Natural killer cell (primary cell): ENCODE results near the gene HK1. TPM values are rescaled to one million over a fixed set of nuclear protein-coding genes. Genes with fewer than 3 reads are reported as not detected.

ENCODE experiments used
- ATAC-seq, 3 donors: fragments of 150-1000 bp in 2 of 3; fragments of 200-7000 bp in 1 of 3; cut with Tn5 transposase; 1 replicate in 1 of 3; 2 replicates in 2 of 3; pipeline ENCODE4 v1.10.0; 2021; ENCODE audit warnings: mild to moderate bottlenecking in 2 of 3, moderate library complexity in 2 of 3
- DNase-seq, 2 donors: peaks; one replicate each; pipeline versions ENCODE4 v3.0.0 to v3.0.0-alpha.2; 2013 to 2021; ENCODE audit warnings: mixed read lengths in 1 of 2
- H3K27ac ChIP-seq: one replicate; pipeline ENCODE4 v1.5.1; 2013; ENCODE audit warnings: mild to moderate bottlenecking, low read length
- H3K27me3 ChIP-seq: one replicate; pipeline ENCODE4 v1.6.1; 2013; ENCODE audit warnings: low read length; ENCODE audit not compliant: control insufficient read depth, insufficient read depth
- H3K36me3 ChIP-seq: one replicate; pipeline ENCODE4 v1.6.1; 2013; ENCODE audit warnings: low read length; ENCODE audit not compliant: control insufficient read depth, insufficient read depth
- H3K4me1 ChIP-seq: one replicate; pipeline ENCODE4 v1.6.1; 2013; ENCODE audit warnings: low read length; ENCODE audit not compliant: control insufficient read depth, insufficient read depth
- H3K4me3 ChIP-seq: one replicate; pipeline ENCODE4 v1.5.1; 2013; ENCODE audit warnings: low read length
- H3K9me3 ChIP-seq: one replicate; pipeline ENCODE4 v1.6.1; 2013; ENCODE audit warnings: low read length; ENCODE audit not compliant: control insufficient read depth, insufficient read depth
- H3K27ac Mint-ChIP-seq, 2 donors: one replicate each; pipeline ENCODE4 v1.8.0; 2022; ENCODE audit warnings: mild to moderate bottlenecking in 2 of 2, mixed read lengths in 2 of 2, moderate library complexity in 1 of 2
- H3K27me3 Mint-ChIP-seq, 2 donors: one replicate each; pipeline ENCODE4 v1.8.0; 2022; ENCODE audit warnings: low read depth in 2 of 2, mixed read lengths in 2 of 2
- H3K36me3 Mint-ChIP-seq: one replicate; pipeline ENCODE4 v1.8.0; 2022; ENCODE audit warnings: mixed read lengths
- H3K4me1 Mint-ChIP-seq, 2 donors: one replicate each; pipeline ENCODE4 v1.8.0; 2022; ENCODE audit warnings: mixed read lengths in 2 of 2
- H3K4me3 Mint-ChIP-seq: one replicate; pipeline ENCODE4 v1.8.0; 2022; ENCODE audit warnings: mild to moderate bottlenecking, moderate library complexity, mixed read lengths
- H3K9me3 Mint-ChIP-seq, 2 donors: one replicate each; pipeline ENCODE4 v1.8.0; 2022; ENCODE audit warnings: mixed read lengths in 2 of 2
- CTCF ChIP-seq: fragments of 200-600 bp; IDR thresholded peaks from one replicate; pipeline ENCODE4 v1.8.0; 2022; ENCODE audit warnings: antibody characterized with exemption
- WGBS: methylation state at CpG from one replicate; pipeline ENCODE4 v1.1.7; 2013; ENCODE audit warnings: missing lambda C conversion rate; ENCODE audit not compliant: insufficient coverage; 5-methylcytosine and 5-hydroxymethylcytosine counted together
- intact Hi-C: fragments of 100-400 bp; cut with micrococcal nuclease; formaldehyde crosslinking; loops from one replicate; pipeline ENCODE4 v1.14.2; 2022
- total RNA-seq, 4 donors: library from RNA; stranded (reverse); fragments of 120-200 nt in 1 of 4; gene quantifications; one replicate each; pipeline versions ENCODE4 v1.2.3 to v1.2.4, GENCODE V29; 2013 to 2022

The HK1 gene
- total RNA-seq, 3 donors from 2014 or later (not counting 1 experiment from before 2014, with no cell fraction given) = 58.4 to 72.6 (median 69.5) TPM

DNA sequence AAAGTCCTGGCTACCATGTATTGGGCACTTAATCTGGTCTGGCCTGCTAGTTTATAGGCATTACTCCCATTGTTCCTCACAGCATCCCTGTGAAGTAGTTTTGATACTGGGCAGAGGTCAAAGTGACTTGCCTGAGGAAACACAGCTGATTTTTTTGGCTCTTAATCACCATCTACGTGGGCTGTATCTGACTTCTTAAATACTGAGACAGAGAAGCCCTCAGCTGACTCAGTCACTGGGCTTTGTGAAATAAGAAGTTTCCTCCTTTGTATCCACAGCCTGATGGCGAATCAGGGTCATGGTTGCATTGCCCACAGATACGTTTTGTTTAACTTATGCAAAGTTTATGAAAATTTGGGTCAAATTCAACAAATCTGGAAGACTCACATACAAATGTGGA, 125.2 kb downstream of the HK1 start:
- Histone ChIP-seq H3K27ac (no peak overlapping the region), H3K4me3 (no peak overlapping the region), H3K36me3 (peaks cover 37% of the 10 kb centered on the region), H3K4me1 (peaks cover 11% of the 10 kb centered on the region), H3K27me3 (no peaks in the 10 kb centered on the region), H3K9me3 (no peaks in the 10 kb centered on the region)
- intact Hi-C loops = no loop called here
- H3K27ac Mint-ChIP-seq = no peak overlapping the region
- H3K36me3 Mint-ChIP-seq = no peaks in the 10 kb centered on the region
- H3K9me3 Mint-ChIP-seq = no peaks in the 10 kb centered on the region
- no peak for DNase-seq
- WGBS = 87% methylated on average over 3 of the region's 3 CpGs
- H3K4me1 Mint-ChIP-seq = peaks cover 3 to 15% of the 10 kb centered on the region in 2 donors
- no peak for ATAC-seq
- TF ChIP-seq CTCF = no peak
- no peaks in the 10 kb centered on the region for H3K27me3 Mint-ChIP-seq
- no peak overlapping the region for H3K4me3 Mint-ChIP-seq

DNA sequence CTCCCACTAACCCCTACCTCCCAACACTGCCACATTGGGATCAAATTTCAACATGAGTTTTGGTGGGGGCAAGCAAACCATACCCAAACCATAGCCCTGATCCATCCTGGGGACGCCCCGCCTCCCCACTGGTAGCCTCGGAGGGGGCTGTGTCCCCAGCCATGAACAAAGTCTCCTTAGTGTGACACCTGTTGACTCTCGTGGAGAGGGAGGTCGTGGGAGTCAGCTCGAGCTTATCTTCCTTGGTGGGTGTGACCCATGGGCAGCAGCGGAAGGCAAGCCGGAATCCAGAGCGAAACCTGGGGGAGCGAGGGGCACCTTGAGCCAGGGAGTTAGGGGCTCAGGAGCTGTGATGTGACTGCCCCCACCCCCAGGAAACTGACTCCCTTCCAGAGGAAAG, 126.5 kb downstream of the HK1 start:
- TF ChIP-seq CTCF = no peak
- no peak overlapping the region for H3K4me3 ChIP-seq
- Mint-ChIP-seq H3K27me3 (no peaks in the 10 kb centered on the region), H3K36me3 (no peaks in the 10 kb centered on the region), H3K4me3 (no peak overlapping the region), H3K27ac (no peak overlapping the region), H3K9me3 (no peaks in the 10 kb centered on the region), H3K4me1 (peaks cover 7 to 19% of the 10 kb centered on the region in 2 donors)
- no peaks in the 10 kb centered on the region for H3K9me3 ChIP-seq
- intact Hi-C loops = loop anchor here (5.0 kb wide), 2 partner anchors 103 to 447 kb away; partner anchors contain the start of gene DDX21
- H3K4me1 ChIP-seq = peaks cover 16% of the 10 kb centered on the region
- ATAC-seq = no peak
- no peak for DNase-seq
- no peak overlapping the region for H3K27ac ChIP-seq
- 97% methylated on average over 10 of the region's 10 CpGs for WGBS
- peaks cover 26% of the 10 kb centered on the region for H3K36me3 ChIP-seq
- no peaks in the 10 kb centered on the region for H3K27me3 ChIP-seq

DNA sequence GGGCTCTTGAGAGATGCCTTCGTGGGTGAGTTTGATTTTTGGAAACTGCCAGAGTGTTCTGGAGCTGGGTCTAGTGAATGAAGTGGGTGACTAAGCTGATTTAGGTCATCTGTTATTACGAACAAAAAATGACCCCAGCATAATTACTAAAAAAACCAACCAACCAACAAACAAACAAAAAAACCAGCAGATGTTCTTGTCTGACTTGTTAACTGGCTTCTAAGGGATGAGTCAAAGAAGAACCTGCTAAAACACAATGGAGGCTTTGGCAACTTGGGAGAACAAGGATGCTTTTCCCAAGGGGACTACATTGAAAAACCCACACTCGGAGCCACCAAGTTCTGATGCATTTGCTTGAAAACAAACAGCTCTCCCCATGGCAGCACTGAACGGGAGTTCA, 126.9 kb downstream of the HK1 start:
- Histone ChIP-seq H3K27me3 (no peaks in the 10 kb centered on the region), H3K27ac (no peak overlapping the region), H3K4me3 (no peak overlapping the region), H3K36me3 (peaks cover 22% of the 10 kb centered on the region), H3K4me1 (peaks cover 16% of the 10 kb centered on the region), H3K9me3 (no peaks in the 10 kb centered on the region)
- Mint-ChIP-seq H3K27ac (no peak overlapping the region), H3K4me3 (no peak overlapping the region), H3K9me3 (no peaks in the 10 kb centered on the region), H3K27me3 (no peaks in the 10 kb centered on the region), H3K36me3 (no peaks in the 10 kb centered on the region), H3K4me1 (peaks cover 7 to 19% of the 10 kb centered on the region in 2 donors)
- intact Hi-C loops = loop anchor here (5.0 kb wide), 2 partner anchors 102 to 448 kb away; partner anchors contain the start of gene DDX21
- TF ChIP-seq CTCF = no peak
- ATAC-seq (no peak), DNase-seq (no peak)
- 70% methylated on average over 3 of the region's 4 CpGs for WGBS

DNA sequence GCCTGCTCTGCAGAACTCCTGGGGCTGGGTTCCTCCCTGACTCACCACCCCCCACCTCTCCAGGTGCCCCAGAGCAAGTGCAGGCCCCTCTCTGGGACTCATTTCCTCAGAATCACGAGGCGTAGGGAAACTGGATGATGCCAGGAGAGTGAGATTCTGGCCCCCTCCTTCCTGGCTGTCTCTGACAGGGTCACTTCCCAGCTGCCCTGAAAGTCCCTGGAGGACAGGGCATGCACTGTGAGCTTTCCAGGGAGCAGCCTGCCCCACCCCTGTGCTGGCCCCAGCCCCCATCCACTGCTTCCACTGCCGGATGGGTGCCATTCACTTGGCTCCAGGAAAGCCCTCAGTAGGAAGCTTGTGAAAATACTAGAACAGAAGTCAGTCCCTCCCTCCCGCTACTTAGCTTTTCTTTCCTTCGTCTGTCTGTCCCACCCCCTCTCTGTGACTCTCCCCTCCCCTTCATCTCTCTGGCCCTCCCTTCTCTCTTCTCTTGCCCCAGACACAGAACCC, 128.1 kb downstream of the HK1 start:
- Histone ChIP-seq H3K4me1 (peaks cover 16% of the 10 kb centered on the region), H3K9me3 (no peaks in the 10 kb centered on the region), H3K27me3 (no peaks in the 10 kb centered on the region), H3K27ac (no peak overlapping the region), H3K4me3 (no peak overlapping the region), H3K36me3 (peaks cover 12% of the 10 kb centered on the region)
- H3K27ac Mint-ChIP-seq = peak overlapping the region in 1 of 2 donors; percentile 91
- 68% methylated on average over 5 of the region's 5 CpGs for WGBS
- H3K4me1 Mint-ChIP-seq = peaks cover 7 to 19% of the 10 kb centered on the region in 2 donors
- no peak for DNase-seq
- intact Hi-C loops = loop anchor here (5.0 kb wide), 2 partner anchors 101 to 449 kb away; partner anchors contain the start of gene DDX21
- no peaks in the 10 kb centered on the region for H3K27me3 Mint-ChIP-seq
- no peak for TF ChIP-seq CTCF
- H3K4me3 Mint-ChIP-seq = no peak overlapping the region
- no peaks in the 10 kb centered on the region for H3K36me3 Mint-ChIP-seq
- no peak for ATAC-seq
- H3K9me3 Mint-ChIP-seq = no peaks in the 10 kb centered on the region
